GM18505 (cell line): ENCODE results near the gene SKIL.
A peak's percentile ranks its signal among the peaks of the same experiment; 100 is the strongest.

ENCODE experiments used
- ATAC-seq: cut with Tn5 transposase; IDR thresholded peaks from one replicate; pipeline ENCODE4 v1.9.1; 2021; ENCODE audit not compliant: unreplicated experiment
- POLR2A ChIP-seq: IDR thresholded peaks from 4 replicates; pipeline ENCODE4 v1.6.1; 2011; ENCODE audit warnings: borderline replicate concordance; ENCODE audit not compliant: insufficient read depth, insufficient read length; ENCODE audit errors: extremely low read depth

SKIL gene

DNA sequence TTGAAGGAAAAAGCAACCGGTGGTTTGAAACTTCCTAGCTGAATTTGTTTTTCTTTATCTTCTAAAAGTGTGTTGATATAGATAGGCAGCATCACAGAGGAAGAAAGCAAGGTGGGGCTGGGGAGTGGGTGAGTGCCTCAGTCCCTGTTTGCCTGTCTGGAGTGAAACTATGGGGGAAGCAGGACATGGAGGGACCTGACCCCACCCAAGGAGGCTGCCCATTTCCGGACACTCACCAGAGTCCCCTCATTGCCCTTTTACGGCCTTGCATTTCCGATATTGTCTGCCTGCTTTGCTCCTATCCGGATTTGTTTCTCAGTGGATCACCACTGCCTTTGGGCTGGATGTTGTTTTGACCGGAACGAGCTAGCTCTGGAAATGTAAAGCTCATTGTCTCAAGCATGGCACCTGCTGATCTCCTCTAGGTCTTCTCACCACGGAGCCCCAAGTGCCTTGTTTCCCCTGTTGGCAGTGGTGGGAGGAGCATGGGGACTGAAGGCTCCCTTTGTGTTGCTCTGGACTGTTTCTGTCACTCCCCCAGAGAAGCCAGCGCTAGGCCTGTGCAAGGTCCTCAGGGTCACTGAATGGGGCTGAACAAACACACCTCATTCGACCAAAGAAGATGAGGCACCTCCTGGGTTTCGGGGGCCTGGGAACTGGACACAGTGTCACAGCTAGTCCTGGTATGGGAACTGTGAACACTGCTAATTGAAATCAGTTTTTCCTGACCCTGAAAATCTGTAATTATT lies 68.2 kb downstream of the SKIL start:
- no peak for ATAC-seq
- TF ChIP-seq POLR2A = no peak

DNA sequence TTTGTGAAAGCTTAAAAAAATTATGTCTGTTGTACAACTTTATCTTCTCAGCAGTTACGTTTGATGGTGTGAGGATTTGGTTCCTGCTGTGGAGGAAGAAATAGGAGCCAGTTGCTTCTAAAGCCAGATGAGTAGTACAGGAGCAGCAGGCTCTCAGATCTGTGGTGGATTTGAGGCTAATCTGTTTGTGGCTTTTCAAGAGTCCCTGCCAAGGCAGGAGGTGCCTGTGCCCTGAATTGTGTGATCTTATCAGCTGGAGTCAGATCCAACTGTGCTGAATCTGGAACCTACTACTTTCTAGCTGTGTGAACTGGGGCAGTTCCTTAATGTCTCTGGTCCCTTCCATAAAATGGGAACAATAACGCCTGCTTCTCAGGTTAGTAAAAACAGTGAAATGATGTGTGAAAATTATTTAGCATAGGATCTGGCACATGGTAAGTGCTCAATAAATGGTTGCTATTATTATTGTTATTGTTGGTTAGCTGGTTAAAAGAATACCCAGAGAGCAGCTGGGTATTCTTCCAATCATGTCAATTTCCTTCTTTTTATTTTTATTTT lies 68.8 kb downstream of the SKIL start:
- no peak for TF ChIP-seq POLR2A
- ATAC-seq = no peak

DNA sequence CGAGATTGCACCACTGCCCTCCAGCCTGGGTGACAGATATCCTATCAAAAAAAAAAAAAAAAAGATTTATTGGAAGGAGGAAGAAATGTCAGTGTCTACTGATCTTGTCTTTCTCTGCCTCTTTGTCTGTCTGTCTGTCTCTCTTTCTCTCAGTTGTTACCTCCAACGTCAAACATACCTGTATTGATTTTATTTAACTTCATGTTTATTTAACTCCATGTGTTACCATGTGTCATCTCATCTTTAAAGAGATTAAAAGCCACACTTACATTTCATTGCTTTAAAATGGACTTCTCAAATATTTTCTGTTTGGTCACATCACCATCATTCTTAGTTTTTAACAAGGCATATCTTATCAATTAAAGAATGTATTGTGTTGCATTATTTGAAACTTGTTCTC lies 70.6 kb downstream of the SKIL start:
- TF ChIP-seq POLR2A = no peak
- ATAC-seq = no peak

DNA sequence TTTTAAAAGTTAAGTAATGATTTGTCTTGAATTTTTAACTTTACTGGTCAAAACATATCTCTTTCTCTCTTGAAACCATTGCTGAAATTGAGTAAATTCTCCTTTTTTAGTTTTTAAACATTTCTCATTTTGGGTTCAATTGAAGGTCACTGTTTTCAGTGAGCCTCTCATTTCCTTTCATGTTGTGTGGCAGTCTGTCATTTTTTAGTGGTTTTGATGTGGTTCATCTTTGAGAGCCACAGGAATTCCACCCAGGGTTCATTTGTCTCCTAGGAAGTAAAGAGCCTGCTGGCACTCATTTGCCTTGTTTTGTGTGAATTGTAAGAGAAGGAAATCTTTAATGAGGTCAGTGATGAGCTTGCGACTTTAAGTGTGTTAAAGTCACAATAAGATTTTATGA lies 71.5 kb downstream of the SKIL start:
- peak; percentile 58 for ATAC-seq
- TF ChIP-seq POLR2A = no peak

DNA sequence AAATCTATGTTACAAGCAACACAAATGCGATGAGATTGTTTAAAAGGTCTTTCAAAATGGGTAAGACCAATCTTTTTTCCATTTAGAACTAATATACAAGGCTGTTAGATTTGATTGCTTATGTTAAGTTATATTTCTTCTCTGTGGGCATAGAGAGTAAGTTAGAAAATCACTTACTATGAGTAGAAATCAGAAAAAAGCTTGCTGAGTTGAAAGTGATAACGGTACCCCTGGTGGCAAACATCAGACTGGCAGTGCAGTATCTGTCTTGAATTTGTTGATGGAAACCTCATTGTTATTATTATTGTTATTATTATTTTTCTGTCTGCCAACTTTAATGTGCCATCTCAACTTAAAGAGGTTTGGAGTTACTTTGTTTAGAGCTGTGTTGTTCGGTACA lies 73.5 kb downstream of the SKIL start:
- no peak for TF ChIP-seq POLR2A
- no peak for ATAC-seq

DNA sequence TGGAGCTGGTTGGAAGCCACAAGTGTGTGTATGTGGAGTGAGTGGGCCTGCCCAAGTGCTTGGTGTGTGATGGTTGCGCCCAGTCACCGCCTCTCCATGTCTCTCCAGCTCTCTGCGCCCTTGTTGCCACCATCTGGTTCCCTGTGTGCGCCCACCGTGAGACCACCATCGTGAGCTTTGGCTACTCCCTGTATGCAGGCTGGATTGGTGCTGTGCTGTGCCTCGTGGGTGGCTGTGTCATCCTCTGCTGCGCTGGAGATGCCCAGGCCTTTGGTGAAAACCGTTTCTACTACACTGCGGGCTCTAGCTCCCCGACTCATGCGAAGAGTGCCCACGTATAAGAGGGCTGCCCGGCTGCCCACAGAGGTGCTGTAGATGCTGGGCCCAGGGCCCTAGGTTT lies 74.9 kb downstream of the SKIL start:
- ATAC-seq = no peak
- no peak for TF ChIP-seq POLR2A

DNA sequence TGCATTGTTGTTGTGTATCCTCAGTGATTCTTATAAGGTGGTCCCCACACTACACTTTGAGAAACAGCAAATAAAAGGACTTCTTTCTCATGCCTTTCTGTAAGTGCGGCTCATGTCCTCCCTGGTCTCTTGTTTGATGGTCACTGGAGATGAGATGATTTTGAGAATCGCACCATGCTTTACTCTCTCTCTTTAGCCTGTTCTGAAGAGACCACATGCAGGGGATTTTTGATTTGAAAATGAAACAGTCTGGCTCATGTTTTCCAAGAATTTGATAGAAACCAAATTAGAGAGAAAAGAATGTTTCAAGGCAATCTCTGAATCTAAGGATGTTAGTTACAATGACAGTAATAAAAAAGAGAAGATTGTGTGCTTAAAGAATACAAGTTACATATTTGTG lies 79.2 kb downstream of the SKIL start:
- TF ChIP-seq POLR2A = no peak
- no peak for ATAC-seq

DNA sequence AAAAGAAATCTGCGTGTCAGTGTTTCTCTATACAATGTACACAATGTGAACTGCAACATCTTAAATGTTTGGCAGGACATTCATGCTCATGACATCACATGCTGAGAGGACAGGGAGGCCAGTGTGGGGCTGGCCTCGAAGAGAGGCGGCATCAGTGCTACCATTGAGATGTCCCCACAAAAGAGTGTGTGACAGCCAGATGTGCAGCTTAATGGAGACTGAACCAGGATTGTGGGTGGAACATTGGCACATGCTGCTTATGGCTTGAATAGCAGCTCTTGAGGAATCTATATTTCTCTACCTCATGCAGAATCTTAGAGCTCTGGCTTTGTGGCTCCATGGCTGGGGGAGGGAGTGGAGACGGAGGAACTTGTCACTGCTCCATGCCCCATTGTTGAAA lies 79.7 kb downstream of the SKIL start:
- no peak for TF ChIP-seq POLR2A
- no peak for ATAC-seq

DNA sequence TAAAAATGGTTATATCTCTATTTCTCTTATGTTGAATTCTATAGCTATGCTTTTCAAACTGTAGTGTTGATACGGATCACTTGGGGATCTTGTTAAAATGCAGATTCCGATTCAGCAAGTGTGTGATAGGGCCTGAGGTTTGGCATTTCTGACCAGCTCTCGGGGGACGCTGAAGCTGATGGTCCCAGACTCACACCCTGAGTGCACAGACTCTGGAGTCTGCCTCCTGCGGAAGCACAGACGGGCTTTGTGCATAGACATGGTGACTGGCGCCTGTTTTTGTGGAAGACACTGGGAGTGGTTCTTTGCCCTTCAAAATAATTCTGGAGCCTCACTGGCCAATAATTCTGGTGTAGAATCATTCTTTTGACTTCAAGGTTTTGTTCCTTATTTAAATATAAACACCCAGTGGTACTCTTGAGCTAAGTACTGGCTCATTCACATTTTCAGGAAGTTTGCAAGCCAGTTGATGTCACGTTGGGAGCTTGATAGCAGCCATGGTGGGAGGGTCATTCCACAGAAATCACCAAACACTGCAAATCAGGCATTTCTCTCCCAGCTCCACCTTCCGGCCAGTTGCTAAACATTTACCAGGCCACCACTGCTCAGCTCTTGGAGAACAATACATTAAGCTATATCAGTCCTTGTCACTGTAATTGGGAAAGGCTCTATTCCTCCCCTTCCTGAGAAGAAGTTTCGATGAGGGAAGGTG lies 80.3 kb downstream of the SKIL start:
- no peak for ATAC-seq
- TF ChIP-seq POLR2A = no peak

DNA sequence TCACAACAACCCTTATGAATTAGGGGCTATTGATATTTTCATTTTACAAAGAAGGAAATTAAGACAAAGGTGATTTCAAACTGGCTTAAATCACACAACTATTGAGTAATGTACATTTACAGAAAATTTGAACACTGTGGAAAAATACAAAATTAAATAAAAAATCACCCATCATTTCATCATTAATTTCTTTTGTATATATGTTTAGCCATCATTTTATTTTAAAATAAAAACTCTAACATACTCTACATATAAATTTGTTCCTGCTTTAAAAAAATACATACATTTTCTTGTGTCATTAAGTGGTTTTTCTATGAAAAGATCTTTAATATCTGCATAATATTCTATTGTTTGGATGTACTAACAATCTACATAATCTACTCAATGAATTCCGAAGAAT lies 81.3 kb downstream of the SKIL start:
- no peak for TF ChIP-seq POLR2A
- ATAC-seq = no peak

DNA sequence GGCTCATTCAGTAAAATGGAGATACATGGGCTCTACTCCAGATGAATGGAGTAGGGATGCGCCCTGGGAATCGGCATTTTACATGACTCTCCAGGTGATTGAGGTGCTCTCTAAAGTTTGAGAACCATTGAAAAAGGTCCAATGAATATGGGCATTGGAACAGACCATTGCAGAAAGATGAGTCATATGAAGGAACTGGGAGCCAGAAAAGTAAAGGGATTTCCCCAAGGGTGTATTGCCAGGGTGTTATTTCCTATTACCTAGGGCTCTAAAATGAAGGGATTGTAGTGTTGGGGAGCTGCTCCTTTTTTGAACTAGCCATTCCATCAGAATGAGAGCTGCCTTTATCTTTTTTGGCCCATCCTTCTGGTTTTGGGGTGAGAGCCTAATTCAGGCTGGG lies 82.8 kb downstream of the SKIL start:
- no peak for TF ChIP-seq POLR2A
- ATAC-seq = no peak

DNA sequence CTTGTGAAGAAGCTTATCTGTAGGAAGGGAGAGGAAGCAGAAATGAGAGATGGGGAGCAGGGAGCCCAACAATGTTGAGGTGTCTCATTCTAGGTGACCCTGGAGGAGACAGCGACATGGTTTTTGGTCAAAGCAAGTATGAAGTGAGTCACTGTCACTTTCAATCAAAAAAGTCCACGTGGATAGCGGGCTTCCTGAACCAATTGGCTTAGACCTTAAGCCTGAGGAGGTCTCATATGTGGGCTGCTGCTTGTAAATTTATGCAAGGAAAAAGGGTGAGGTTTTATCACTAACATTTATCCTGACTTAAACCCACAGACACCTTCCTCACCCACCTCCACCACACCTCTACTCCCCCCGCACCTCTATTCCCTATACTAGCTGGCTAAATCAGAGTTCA lies 83.9 kb downstream of the SKIL start:
- no peak for TF ChIP-seq POLR2A
- no peak for ATAC-seq

DNA sequence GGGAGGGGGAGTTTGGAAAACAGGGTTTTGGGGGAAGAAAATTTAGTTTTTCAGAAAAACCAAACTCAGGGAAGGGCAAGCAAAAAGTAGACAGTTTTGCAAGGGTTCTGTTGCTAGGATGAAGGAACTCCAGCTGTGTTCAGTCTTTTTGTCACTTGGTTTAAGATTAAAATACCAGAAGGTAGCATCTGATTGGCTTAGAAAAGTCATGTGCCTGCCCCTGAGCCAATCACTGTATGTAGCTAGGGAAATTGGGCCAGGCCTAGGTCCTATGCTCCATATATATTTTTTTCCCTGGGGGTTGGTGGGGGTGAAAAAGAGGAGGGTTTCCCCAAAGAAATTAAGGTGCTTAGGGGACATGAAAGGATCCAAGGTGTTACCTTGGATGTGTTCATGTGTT lies 85.4 kb downstream of the SKIL start:
- TF ChIP-seq POLR2A = no peak
- ATAC-seq = no peak

DNA sequence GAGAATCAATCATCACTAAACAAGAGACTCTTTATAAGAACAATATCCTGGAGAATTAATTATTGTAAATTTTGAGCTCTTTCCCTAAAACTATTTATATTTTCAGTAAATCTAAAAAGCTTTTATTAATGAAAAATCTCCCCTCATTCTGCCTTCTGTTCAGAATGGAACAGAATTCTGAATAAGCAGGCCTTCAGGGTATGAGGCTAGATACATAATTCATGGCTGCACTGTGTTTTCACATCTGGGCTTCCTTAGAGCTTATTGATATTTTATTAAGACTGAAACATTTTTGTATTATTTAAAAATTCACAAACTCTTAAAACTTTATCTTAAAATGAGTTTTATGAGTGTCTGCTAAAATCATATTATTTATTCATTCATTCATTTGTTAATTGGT lies 85.9 kb downstream of the SKIL start:
- no peak for TF ChIP-seq POLR2A
- ATAC-seq = no peak
